ENCODE measurements around the gene HS1BP3. TPM values are rescaled to one million over a fixed set of nuclear protein-coding genes. Genes with fewer than 3 reads are reported as not detected.
A peak's percentile ranks its signal among the peaks of the same experiment; 100 is the strongest.

The HS1BP3 gene
- total RNA-seq, 1 experiment from 2014 or later = 19.6 TPM

DNA sequence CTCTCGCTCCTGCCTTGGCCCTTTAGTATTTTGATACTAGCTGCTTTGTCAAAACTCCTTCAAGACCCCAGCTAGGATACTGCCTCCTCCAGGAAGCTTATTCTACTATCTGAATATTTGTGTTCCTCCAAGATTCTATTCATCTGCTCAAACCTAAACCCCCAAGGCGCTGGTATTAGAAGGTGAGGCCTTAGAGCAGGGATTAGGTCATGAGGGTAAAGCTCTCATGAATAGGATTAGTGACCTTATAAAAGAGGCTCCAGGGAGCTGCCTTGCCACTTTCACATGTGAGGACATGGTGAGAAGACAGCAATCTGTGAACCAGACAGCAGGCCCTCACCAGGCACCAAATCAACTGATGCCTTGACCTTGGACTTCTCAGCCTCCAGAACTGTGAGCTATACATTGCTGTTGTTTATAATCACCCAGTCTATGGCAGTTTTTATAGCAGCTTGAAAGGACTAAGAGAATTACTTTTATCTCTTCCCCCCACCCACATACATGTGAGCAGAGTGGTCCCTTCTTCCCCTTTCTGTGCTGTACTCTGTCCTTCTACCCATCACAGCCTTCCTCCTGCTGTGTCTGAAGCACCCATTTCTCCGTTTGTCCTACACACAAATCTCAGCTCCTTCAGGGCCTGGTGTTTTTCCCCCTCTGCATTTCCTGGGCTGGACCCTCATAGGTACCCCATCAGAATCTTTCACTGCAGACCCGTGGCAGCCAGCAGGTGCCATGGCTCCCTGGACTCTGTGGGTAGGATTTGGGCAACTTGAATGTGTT lies 54.5 kb downstream of the HS1BP3 start:
- intact Hi-C loops (cut with micrococcal nuclease) = no loop called here
- no peaks in the 10 kb centered on the region for H3K36me3 ChIP-seq (ENCODE audit: low read depth, low read length)
- no peaks in the 10 kb centered on the region for H4K20me1 ChIP-seq (ENCODE audit: low read length)
- H3F3A ChIP-seq (ENCODE audit: low read length, unreplicated experiment) = peaks cover 3% of the 10 kb centered on the region
- no peaks in the 10 kb centered on the region for H3K9me2 ChIP-seq (replicated peaks; ENCODE audit: low read length)
- no peak overlapping the region for H3K9ac ChIP-seq (ENCODE audit: low read length)
- H3K79me2 ChIP-seq (ENCODE audit: low read length) = no peaks in the 10 kb centered on the region
- BruUV-seq (replicated peaks) = no TSS peak
- TF ChIP-seq EZH2 (IDR thresholded peaks at IDR 0.05; ENCODE audit: low read length, unreplicated experiment) = no peak
- TF ChIP-seq, protein P1, sequence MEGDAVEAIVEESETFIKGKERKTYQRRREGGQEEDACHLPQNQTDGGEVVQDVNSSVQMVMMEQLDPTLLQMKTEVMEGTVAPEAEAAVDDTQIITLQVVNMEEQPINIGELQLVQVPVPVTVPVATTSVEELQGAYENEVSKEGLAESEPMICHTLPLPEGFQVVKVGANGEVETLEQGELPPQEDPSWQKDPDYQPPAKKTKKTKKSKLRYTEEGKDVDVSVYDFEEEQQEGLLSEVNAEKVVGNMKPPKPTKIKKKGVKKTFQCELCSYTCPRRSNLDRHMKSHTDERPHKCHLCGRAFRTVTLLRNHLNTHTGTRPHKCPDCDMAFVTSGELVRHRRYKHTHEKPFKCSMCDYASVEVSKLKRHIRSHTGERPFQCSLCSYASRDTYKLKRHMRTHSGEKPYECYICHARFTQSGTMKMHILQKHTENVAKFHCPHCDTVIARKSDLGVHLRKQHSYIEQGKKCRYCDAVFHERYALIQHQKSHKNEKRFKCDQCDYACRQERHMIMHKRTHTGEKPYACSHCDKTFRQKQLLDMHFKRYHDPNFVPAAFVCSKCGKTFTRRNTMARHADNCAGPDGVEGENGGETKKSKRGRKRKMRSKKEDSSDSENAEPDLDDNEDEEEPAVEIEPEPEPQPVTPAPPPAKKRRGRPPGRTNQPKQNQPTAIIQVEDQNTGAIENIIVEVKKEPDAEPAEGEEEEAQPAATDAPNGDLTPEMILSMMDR (conservative IDR thresholded peaks at IDR 0.05; ENCODE audit: low read depth, low read length) = no peak
- no peak for TF ChIP-seq EZH2phosphoT487 (IDR thresholded peaks at IDR 0.05; ENCODE audit: borderline replicate concordance, low read length)
- no peak overlapping the region for H3K4me3 ChIP-seq (ENCODE audit: low read length)
- no peaks in the 10 kb centered on the region for H3K9me3 ChIP-seq (ENCODE audit: low read length)
- ChIA-PET CTCF (no interaction called here), POLR2A (ENCODE audit: unreplicated experiment) (interaction anchor here (0.6 kb wide), 1 partner anchor 152 kb away, joined by 7 read pairs; no protein-coding TSS in a partner anchor)
- no peak overlapping the region for H2AFZ ChIP-seq (ENCODE audit: low read length)
- H3K27me3 ChIP-seq (ENCODE audit: low read length) = no peaks in the 10 kb centered on the region
- H3K4me1 ChIP-seq (ENCODE audit: insufficient read depth, low read length) = peaks cover 45% of the 10 kb centered on the region
- peak overlapping the region; percentile 60 for H3K27ac ChIP-seq (ENCODE audit: low read length)
- DNase-seq = no peak
- ATAC-seq = no peak
- H3K4me2 ChIP-seq (ENCODE audit: low read length) = no peak overlapping the region

- no peak overlapping the region for H2AFZ ChIP-seq (ENCODE audit: low read length)
- no peaks in the 10 kb centered on the region for H3K36me3 ChIP-seq (ENCODE audit: low read depth, low read length)
- peak overlapping the region; percentile 60 for H3K27ac ChIP-seq (ENCODE audit: low read length)
- no TSS peak for BruUV-seq (replicated peaks)
- peaks cover 45% of the 10 kb centered on the region for H3K4me1 ChIP-seq (ENCODE audit: insufficient read depth, low read length)
- H3K4me3 ChIP-seq (ENCODE audit: low read length) = no peak overlapping the region
- peaks cover 3% of the 10 kb centered on the region for H3F3A ChIP-seq (ENCODE audit: low read length, unreplicated experiment)
- ChIA-PET POLR2A (ENCODE audit: unreplicated experiment) (interaction anchor here (0.6 kb wide), 1 partner anchor 152 kb away, joined by 7 read pairs; no protein-coding TSS in a partner anchor), CTCF (no interaction called here)
- H3K9me2 ChIP-seq (replicated peaks; ENCODE audit: low read length) = no peaks in the 10 kb centered on the region
- no peaks in the 10 kb centered on the region for H3K27me3 ChIP-seq (ENCODE audit: low read length)
- H4K20me1 ChIP-seq (ENCODE audit: low read length) = no peaks in the 10 kb centered on the region
- H3K79me2 ChIP-seq (ENCODE audit: low read length) = no peaks in the 10 kb centered on the region
- DNase-seq = peak; percentile 57
- TF ChIP-seq EZH2 (IDR thresholded peaks at IDR 0.05; ENCODE audit: low read length, unreplicated experiment) = no peak
- TF ChIP-seq EZH2phosphoT487 (IDR thresholded peaks at IDR 0.05; ENCODE audit: borderline replicate concordance, low read length) = no peak
- TF ChIP-seq, protein P1 (conservative IDR thresholded peaks at IDR 0.05; ENCODE audit: low read depth, low read length) = no peak
- H3K9me3 ChIP-seq (ENCODE audit: low read length) = no peaks in the 10 kb centered on the region
- ATAC-seq = peak; percentile 40
- peak overlapping the region; percentile 35; the same call in 1 of the 2 replicates for H3K4me2 ChIP-seq (ENCODE audit: low read length)
- intact Hi-C loops (cut with micrococcal nuclease) = no loop called here
- peak overlapping the region; percentile 6; the same call in 1 of the 2 replicates for H3K9ac ChIP-seq (ENCODE audit: low read length)
Measured at GRCh38 chr2:20595439-20596192, 55.3 kb downstream of the HS1BP3 start.

All from PC-3 (cell line).